ENCODE measurements around the gene ADCY10.

DNA sequence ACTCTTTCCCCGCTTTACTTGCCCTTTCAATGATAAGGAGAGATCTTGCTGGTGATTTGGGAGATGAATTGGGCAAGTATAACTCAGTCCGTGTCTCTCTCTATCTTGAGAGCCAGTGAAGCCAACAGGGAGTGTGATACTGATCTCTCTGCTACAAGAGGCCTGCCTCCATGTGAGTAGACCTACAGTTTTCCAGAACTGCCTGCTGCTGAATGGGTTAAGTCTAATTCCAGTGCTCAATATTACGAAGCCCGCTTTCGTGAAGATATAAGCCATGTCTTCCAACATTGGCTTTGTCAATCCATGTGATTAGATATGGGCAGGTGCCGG is 92.6 kb downstream of the ADCY10 start:
- TF ChIP-seq, protein P1, sequence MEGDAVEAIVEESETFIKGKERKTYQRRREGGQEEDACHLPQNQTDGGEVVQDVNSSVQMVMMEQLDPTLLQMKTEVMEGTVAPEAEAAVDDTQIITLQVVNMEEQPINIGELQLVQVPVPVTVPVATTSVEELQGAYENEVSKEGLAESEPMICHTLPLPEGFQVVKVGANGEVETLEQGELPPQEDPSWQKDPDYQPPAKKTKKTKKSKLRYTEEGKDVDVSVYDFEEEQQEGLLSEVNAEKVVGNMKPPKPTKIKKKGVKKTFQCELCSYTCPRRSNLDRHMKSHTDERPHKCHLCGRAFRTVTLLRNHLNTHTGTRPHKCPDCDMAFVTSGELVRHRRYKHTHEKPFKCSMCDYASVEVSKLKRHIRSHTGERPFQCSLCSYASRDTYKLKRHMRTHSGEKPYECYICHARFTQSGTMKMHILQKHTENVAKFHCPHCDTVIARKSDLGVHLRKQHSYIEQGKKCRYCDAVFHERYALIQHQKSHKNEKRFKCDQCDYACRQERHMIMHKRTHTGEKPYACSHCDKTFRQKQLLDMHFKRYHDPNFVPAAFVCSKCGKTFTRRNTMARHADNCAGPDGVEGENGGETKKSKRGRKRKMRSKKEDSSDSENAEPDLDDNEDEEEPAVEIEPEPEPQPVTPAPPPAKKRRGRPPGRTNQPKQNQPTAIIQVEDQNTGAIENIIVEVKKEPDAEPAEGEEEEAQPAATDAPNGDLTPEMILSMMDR (IDR thresholded peaks at IDR 0.05; ENCODE audit: extremely low read depth in 1 of 2, insufficient read depth in 1 of 2, low read depth in 1 of 2, low read length in 2 of 2) = no peak
- no peak for TF ChIP-seq FOS (IDR thresholded peaks at IDR 0.05; ENCODE audit: borderline replicate concordance, insufficient read depth, low read length)
- TF ChIP-seq JUN (IDR thresholded peaks at IDR 0.05; ENCODE audit: borderline replicate concordance, insufficient read depth, insufficient read length, low read depth) = no peak
- no peak for TF ChIP-seq EZH2 (IDR thresholded peaks at IDR 0.05; ENCODE audit: borderline replicate concordance, low read depth, low read length, severe bottlenecking)
- TF ChIP-seq POLR2AphosphoS5 (IDR thresholded peaks at IDR 0.05; ENCODE audit: insufficient read depth, low read depth, low read length) = no peak
- TF ChIP-seq MYC (IDR thresholded peaks at IDR 0.05; ENCODE audit: low read depth, low read length) = no peak
- TF ChIP-seq POLR2A (IDR thresholded peaks at IDR 0.05; ENCODE audit: low read depth, low read length) = no peak
- TF ChIP-seq, protein P2, sequence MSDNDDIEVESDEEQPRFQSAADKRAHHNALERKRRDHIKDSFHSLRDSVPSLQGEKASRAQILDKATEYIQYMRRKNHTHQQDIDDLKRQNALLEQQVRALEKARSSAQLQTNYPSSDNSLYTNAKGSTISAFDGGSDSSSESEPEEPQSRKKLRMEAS (IDR thresholded peaks at IDR 0.05; ENCODE audit: insufficient read depth, insufficient read length) = no peak
